Endothelial cell of umbilical vein (primary cell): ENCODE measurements around the gene CALN1. TPM values are rescaled to one million over a fixed set of nuclear protein-coding genes. Genes with fewer than 3 reads are reported as not detected.

ENCODE experiments used
- BruUV-seq: library from RNA; stranded (reverse); fragments of 400-500 nt; replicated peaks from 2 replicates; lab custom pipeline; 2021; lab: Mats Ljungman, UMichigan
- CTCF ChIA-PET: fragments of 300-600, 350-600 bp; sonication (Branson Sonifier 250); formaldehyde crosslinking; loops from one replicate; lab custom pipeline; 2021; ENCODE audit warnings: antibody characterized with exemption, inconsistent platforms; lab: Charles Lee
- POLR2A ChIA-PET: fragments of 300-600, 350-600 bp; sonication (Branson Sonifier 250); formaldehyde crosslinking; loops from one replicate; lab custom pipeline; 2021; ENCODE audit warnings: antibody characterized with exemption, inconsistent platforms; lab: Charles Lee
- DNase-seq: peaks from one replicate; pipeline ENCODE4 v3.0.0-alpha.2; 2011; ENCODE audit warnings: low read depth, low spot score
- FAIRE-seq: peaks from 2 replicates; lab custom pipeline; 2011; peaks lifted over from hg19 to GRCh38; lab: Jason Lieb, UNC
- H2AFZ ChIP-seq: 2 replicates; pipeline ENCODE4 v1.6.0; 2012; ENCODE audit warnings: low read depth, low read length, control low read depth, inconsistent platforms
- H3K27ac ChIP-seq: 2 replicates; pipeline ENCODE4 v1.5.1; 2011; ENCODE audit warnings: low read depth, mild to moderate bottlenecking, control low read depth, low read length, moderate library complexity; ENCODE audit not compliant: insufficient read depth
- H3K27me3 ChIP-seq, 2 experiments: 2 replicates each; pipeline versions ENCODE4 v1.6.0 to v1.6.1; 2011; ENCODE audit warnings: low read length in 2 of 2, mixed read lengths in 1 of 2; ENCODE audit not compliant: control insufficient read depth in 2 of 2, insufficient read depth in 2 of 2
- H3K36me3 ChIP-seq, 2 experiments: 2 replicates in 1 of 2; 3 replicates in 1 of 2; pipeline ENCODE4 v1.5.1; 2011; ENCODE audit warnings: low read length in 2 of 2, mild to moderate bottlenecking in 1 of 2, moderate library complexity in 1 of 2; ENCODE audit not compliant: control insufficient read depth in 2 of 2, insufficient read depth in 2 of 2; ENCODE audit errors: extremely low read depth in 1 of 2
- H3K4me1 ChIP-seq: 3 replicates; pipeline ENCODE4 v1.5.1; 2011; ENCODE audit warnings: mild to moderate bottlenecking, low read length; ENCODE audit not compliant: control insufficient read depth, insufficient read depth; ENCODE audit errors: extremely low read depth
- H3K4me2 ChIP-seq: 2 replicates; pipeline ENCODE4 v1.6.1; 2011; ENCODE audit warnings: low read length, control low read depth, mixed read lengths; ENCODE audit not compliant: insufficient read depth
- H3K4me3 ChIP-seq, 3 experiments: fragments of 200-600 bp in 1 of 3; sonication (generic), shearing (Covaris generic) in 1 of 3; replicated peaks in 1 of 3; 2 replicates each; pipeline ENCODE4 v1.5.1; 2011 to 2016; ENCODE audit warnings: control low read depth in 3 of 3, low read length in 3 of 3, mild to moderate bottlenecking in 2 of 3, inconsistent platforms in 1 of 3, low read depth in 1 of 3, moderate library complexity in 1 of 3; ENCODE audit not compliant: insufficient read depth in 1 of 3
- H3K79me2 ChIP-seq: 2 replicates; pipeline ENCODE4 v1.6.0; 2012; ENCODE audit warnings: low read length, inconsistent platforms; ENCODE audit not compliant: control insufficient read depth, insufficient read depth
- H3K9ac ChIP-seq: replicated peaks from 2 replicates; pipeline ENCODE3; 2011; ENCODE audit warnings: low read length, control low read depth; ENCODE audit not compliant: insufficient read depth; ENCODE audit errors: extremely low read depth
- H3K9me1 ChIP-seq: replicated peaks from 3 replicates; pipeline ENCODE4 v1.6.0; 2011; ENCODE audit warnings: mild to moderate bottlenecking, low read length; ENCODE audit not compliant: control insufficient read depth, insufficient read depth; ENCODE audit errors: extremely low read depth
- H3K9me3 ChIP-seq: replicated peaks from 2 replicates; pipeline ENCODE4 v1.5.1; 2012; ENCODE audit warnings: low read length, inconsistent platforms; ENCODE audit not compliant: control insufficient read depth, insufficient read depth
- H4K20me1 ChIP-seq: replicated peaks from 2 replicates; pipeline ENCODE3; 2011; ENCODE audit warnings: mild to moderate bottlenecking, low read length; ENCODE audit not compliant: control insufficient read depth, insufficient read depth; ENCODE audit errors: extremely low read depth
- CTCF ChIP-seq, 2 donors: IDR thresholded peaks; 1 replicate in 1 of 2; 2 replicates in 1 of 2; pipeline ENCODE4 v1.5.1; 2011; ENCODE audit warnings: low read length in 2 of 2, mild to moderate bottlenecking in 2 of 2, moderate library complexity in 2 of 2, control low read depth in 1 of 2, inconsistent platforms in 1 of 2, low read depth in 1 of 2; ENCODE audit not compliant: insufficient read depth in 1 of 2; ENCODE audit errors: extremely low read depth in 1 of 2
- EZH2 ChIP-seq: IDR thresholded peaks from 2 replicates; pipeline ENCODE4 v1.6.1; 2012; ENCODE audit warnings: borderline replicate concordance, low read depth, mild to moderate bottlenecking, moderate library complexity, low read length, inconsistent platforms; ENCODE audit not compliant: severe bottlenecking
- FOS ChIP-seq: IDR thresholded peaks from 2 replicates; pipeline ENCODE4 v1.6.1; 2011; ENCODE audit warnings: mild to moderate bottlenecking, low read length, moderate library complexity, borderline replicate concordance; ENCODE audit not compliant: insufficient read depth
- GATA2 ChIP-seq: IDR thresholded peaks from 2 replicates; pipeline ENCODE4 v1.7.0; 2011; ENCODE audit warnings: low read depth, mild to moderate bottlenecking, moderate library complexity, mixed read lengths, low read length; ENCODE audit not compliant: insufficient read length, insufficient read depth
- JUN ChIP-seq: IDR thresholded peaks from 2 replicates; pipeline ENCODE4 v1.6.1; 2011; ENCODE audit warnings: borderline replicate concordance, low read depth; ENCODE audit not compliant: insufficient read length, insufficient read depth
- MAX ChIP-seq: IDR thresholded peaks from 2 replicates; pipeline ENCODE4 v1.6.1; 2011; ENCODE audit not compliant: insufficient read depth, insufficient read length
- MYC ChIP-seq: IDR thresholded peaks from one replicate; pipeline ENCODE4 v1.6.1; 2011; ENCODE audit warnings: mild to moderate bottlenecking, low read depth, low read length
- POLR2A ChIP-seq: IDR thresholded peaks from 2 replicates; pipeline ENCODE4 v1.6.1; 2012; ENCODE audit warnings: low read depth, mild to moderate bottlenecking, control low read depth, low read length
- POLR2AphosphoS5 ChIP-seq: IDR thresholded peaks from 2 replicates; pipeline ENCODE4 v1.6.1; 2012; ENCODE audit warnings: low read depth, mild to moderate bottlenecking, control low read depth, low read length, moderate library complexity; ENCODE audit not compliant: insufficient read depth
- dilution Hi-C: fragments of 300-500 bp; cut with MboI; formaldehyde crosslinking; loops from one replicate; pipeline ENCODE4 v1.15.0; 2019; ENCODE audit warnings: low sequenced_read_pairs; ENCODE audit not compliant: extremely low pct_ligation_motif_present
- intact Hi-C: fragments of 100-400 bp; cut with micrococcal nuclease; formaldehyde crosslinking; loops from one replicate; pipeline ENCODE4 v1.10.0; 2022
- polyA plus RNA-seq, 4 experiments: library from polyadenylated mRNA; depleted of rRNA in 3 of 4; stranded (reverse) in 3 of 4; unstranded in 1 of 4; fragments of >200 nt; gene quantifications; 2 replicates each; pipeline versions ENCODE4 v1.2.1 to v1.2.3, GENCODE V29; 2011 to 2012; ENCODE audit warnings: missing spikeins in 1 of 4
- total RNA-seq: library from RNA; stranded (reverse); gene quantifications from 2 replicates; pipeline ENCODE4 v1.2.3, GENCODE V29; 2021

CALN1 gene
- total and polyA plus RNA-seq, 2 donors (not counting 3 experiments of a cell fraction or from before 2014, with no cell fraction given) = not detected

GRCh38 chr7:72275382-72276070 is 136.6 kb downstream of the CALN1 start:
- no peak for FAIRE-seq
- H2AFZ ChIP-seq = no peak overlapping the region
- H3K27ac ChIP-seq = no peak overlapping the region
- H3K9me1 ChIP-seq = no peaks in the 10 kb centered on the region
- no peak overlapping the region for H3K4me3 ChIP-seq
- dilution Hi-C loops = no loop called here
- CTCF ChIA-PET = no interaction called here
- intact Hi-C loops = no loop called here
- no peak for TF ChIP-seq POLR2A
- TF ChIP-seq GATA2 = no peak
- TF ChIP-seq MYC = no peak
- TF ChIP-seq EZH2 = no peak
- TF ChIP-seq JUN = no peak
- TF ChIP-seq MAX = no peak
- TF ChIP-seq FOS = no peak
- TF ChIP-seq CTCF (IDR thresholded peaks at IDR 0.05; ENCODE audit: extremely low read depth in 1 of 2, insufficient read depth in 1 of 2, low read depth in 1 of 2, low read length in 2 of 2) = no peak
- TF ChIP-seq POLR2AphosphoS5 = no peak
- no peaks in the 10 kb centered on the region for H4K20me1 ChIP-seq
- H3K4me1 ChIP-seq = no peaks in the 10 kb centered on the region
- no peak overlapping the region for H3K4me2 ChIP-seq
- H3K9me3 ChIP-seq = peaks cover 2% of the 10 kb centered on the region
- no peaks in the 10 kb centered on the region for H3K79me2 ChIP-seq
- no peak for DNase-seq
- no peaks in the 10 kb centered on the region for H3K36me3 ChIP-seq
- no TSS peak for BruUV-seq
- no peaks in the 10 kb centered on the region for H3K27me3 ChIP-seq
- POLR2A ChIA-PET = no interaction called here
- H3K9ac ChIP-seq = no peak overlapping the region
